H1 (cell line): ENCODE results near the gene CLEC3A. TPM values are rescaled to one million over a fixed set of nuclear protein-coding genes. Genes with fewer than 3 reads are reported as not detected.

Experiments used
- ASH2L ChIP-seq: fragments of 200-600, 300-600 bp; sonication (generic); IDR thresholded peaks from one replicate; pipeline ENCODE4 v1.7.1; 2017; ENCODE audit warnings: low read length
- CEBPB ChIP-seq: IDR thresholded peaks from 2 replicates; pipeline ENCODE4 v1.6.1; 2012; ENCODE audit warnings: low read depth, low read length
- KDM1A ChIP-seq: fragments of 200-600, 300-600 bp; sonication (generic); IDR thresholded peaks from 2 replicates; pipeline ENCODE4 v1.7.1; 2016; ENCODE audit warnings: mild to moderate bottlenecking, low read length, borderline replicate concordance
- NRF1 ChIP-seq: IDR thresholded peaks from 2 replicates; pipeline ENCODE4 v1.6.1; 2011; ENCODE audit warnings: mild to moderate bottlenecking, low read depth, low read length, improper control_type of control experiment
- POLR2A ChIP-seq, 2 experiments: IDR thresholded peaks; 1 replicate in 1 of 2; 2 replicates in 1 of 2; pipeline ENCODE4 v1.6.1; 2011; ENCODE audit warnings: low read depth in 2 of 2, low read length in 2 of 2, mild to moderate bottlenecking in 2 of 2; ENCODE audit errors: control extremely low read depth in 1 of 2
- RNF2 ChIP-seq: fragments of 200-900, 300-1000 bp; sonication (generic); IDR thresholded peaks from 2 replicates; pipeline ENCODE4 v1.7.1; 2016; ENCODE audit warnings: borderline replicate concordance, low read depth, mild to moderate bottlenecking, antibody characterized with exemption, low read length; ENCODE audit not compliant: poor library complexity, severe bottlenecking; ENCODE audit errors: missing control alignments
- polyA plus RNA-seq, 7 experiments: library from polyadenylated mRNA; depleted of rRNA in 3 of 7; stranded (reverse) in 5 of 7; unstranded in 2 of 7; fragments of >200 nt in 5 of 7; fragments of 200-250 nt in 2 of 7; gene quantifications; 1 replicate in 5 of 7; 2 replicates in 1 of 7; 4 replicates in 1 of 7; pipeline versions ENCODE4 v1.2.1 to v1.2.3, GENCODE V29; 2011 to 2013; ENCODE audit warnings: missing spikeins in 2 of 7, mixed read lengths in 2 of 7
- total RNA-seq: library from RNA; stranded (reverse); fragmentation: NEBNext Ultra II Directional; extraction: Animal tissue kit (Norgen Biotek cat#: 25700); gene quantifications from 2 replicates; pipeline ENCODE4 v1.2.1, GENCODE V29; 2021
- TF ChIP-seq, protein P1 (sequence below): fragments of 300-600 bp; sonication (generic); IDR thresholded peaks from 2 replicates; pipeline ENCODE4 v1.7.1; 2012; ENCODE audit warnings: low read length, moderate library complexity, mild to moderate bottlenecking, inconsistent platforms; ENCODE audit not compliant: insufficient replicate concordance
- TF ChIP-seq, protein P2 (sequence below), 3 experiments: IDR thresholded peaks; 1 replicate in 2 of 3; 2 replicates in 1 of 3; pipeline versions ENCODE4 v1.5.1 to v1.6.1; 2011; ENCODE audit warnings: low read length in 3 of 3, mild to moderate bottlenecking in 3 of 3, inconsistent platforms in 2 of 3, low read depth in 1 of 3, moderate library complexity in 1 of 3; ENCODE audit not compliant: insufficient read depth in 1 of 3; ENCODE audit errors: control extremely low read depth in 1 of 3

The CLEC3A gene
- total and polyA plus RNA-seq, 2 of the 8 experiments (the other 6 are each of a cell fraction or from before 2014, with no cell fraction given): not detected

DNA sequence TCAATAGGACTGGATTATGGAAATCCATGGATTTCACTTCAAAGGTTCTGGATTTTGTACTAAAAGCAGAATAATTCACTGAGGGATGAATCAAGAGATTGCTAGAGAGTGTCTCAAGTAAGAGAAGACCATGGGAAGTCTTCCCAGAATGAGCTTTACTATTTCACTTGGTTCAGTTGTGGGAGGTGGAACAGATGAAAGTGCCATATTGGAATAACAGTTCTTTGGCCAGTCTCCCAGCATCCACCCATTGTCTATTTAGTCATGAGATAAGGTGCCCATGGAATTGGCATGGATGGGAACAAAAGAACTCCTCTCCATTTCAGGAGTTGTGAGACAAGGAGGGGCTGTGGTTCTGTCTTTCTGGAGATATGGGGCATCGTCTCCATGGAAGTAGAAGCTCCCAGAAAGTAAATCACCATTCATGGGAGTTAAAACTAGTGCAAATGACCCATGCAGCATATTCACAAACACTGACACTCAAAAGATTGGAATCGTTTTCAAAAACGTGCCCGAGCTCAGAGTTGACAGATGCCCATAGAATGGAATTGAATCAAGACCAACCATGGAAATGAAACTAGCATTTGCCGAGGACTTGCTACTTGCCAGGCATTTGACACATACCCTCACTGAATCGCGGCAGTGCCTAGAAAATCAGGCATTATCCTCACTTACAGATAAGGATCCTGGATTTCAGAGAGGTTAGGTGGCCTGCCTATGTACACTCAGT is 36.2 kb upstream of the CLEC3A start (continued):
- TF ChIP-seq, protein P1, sequence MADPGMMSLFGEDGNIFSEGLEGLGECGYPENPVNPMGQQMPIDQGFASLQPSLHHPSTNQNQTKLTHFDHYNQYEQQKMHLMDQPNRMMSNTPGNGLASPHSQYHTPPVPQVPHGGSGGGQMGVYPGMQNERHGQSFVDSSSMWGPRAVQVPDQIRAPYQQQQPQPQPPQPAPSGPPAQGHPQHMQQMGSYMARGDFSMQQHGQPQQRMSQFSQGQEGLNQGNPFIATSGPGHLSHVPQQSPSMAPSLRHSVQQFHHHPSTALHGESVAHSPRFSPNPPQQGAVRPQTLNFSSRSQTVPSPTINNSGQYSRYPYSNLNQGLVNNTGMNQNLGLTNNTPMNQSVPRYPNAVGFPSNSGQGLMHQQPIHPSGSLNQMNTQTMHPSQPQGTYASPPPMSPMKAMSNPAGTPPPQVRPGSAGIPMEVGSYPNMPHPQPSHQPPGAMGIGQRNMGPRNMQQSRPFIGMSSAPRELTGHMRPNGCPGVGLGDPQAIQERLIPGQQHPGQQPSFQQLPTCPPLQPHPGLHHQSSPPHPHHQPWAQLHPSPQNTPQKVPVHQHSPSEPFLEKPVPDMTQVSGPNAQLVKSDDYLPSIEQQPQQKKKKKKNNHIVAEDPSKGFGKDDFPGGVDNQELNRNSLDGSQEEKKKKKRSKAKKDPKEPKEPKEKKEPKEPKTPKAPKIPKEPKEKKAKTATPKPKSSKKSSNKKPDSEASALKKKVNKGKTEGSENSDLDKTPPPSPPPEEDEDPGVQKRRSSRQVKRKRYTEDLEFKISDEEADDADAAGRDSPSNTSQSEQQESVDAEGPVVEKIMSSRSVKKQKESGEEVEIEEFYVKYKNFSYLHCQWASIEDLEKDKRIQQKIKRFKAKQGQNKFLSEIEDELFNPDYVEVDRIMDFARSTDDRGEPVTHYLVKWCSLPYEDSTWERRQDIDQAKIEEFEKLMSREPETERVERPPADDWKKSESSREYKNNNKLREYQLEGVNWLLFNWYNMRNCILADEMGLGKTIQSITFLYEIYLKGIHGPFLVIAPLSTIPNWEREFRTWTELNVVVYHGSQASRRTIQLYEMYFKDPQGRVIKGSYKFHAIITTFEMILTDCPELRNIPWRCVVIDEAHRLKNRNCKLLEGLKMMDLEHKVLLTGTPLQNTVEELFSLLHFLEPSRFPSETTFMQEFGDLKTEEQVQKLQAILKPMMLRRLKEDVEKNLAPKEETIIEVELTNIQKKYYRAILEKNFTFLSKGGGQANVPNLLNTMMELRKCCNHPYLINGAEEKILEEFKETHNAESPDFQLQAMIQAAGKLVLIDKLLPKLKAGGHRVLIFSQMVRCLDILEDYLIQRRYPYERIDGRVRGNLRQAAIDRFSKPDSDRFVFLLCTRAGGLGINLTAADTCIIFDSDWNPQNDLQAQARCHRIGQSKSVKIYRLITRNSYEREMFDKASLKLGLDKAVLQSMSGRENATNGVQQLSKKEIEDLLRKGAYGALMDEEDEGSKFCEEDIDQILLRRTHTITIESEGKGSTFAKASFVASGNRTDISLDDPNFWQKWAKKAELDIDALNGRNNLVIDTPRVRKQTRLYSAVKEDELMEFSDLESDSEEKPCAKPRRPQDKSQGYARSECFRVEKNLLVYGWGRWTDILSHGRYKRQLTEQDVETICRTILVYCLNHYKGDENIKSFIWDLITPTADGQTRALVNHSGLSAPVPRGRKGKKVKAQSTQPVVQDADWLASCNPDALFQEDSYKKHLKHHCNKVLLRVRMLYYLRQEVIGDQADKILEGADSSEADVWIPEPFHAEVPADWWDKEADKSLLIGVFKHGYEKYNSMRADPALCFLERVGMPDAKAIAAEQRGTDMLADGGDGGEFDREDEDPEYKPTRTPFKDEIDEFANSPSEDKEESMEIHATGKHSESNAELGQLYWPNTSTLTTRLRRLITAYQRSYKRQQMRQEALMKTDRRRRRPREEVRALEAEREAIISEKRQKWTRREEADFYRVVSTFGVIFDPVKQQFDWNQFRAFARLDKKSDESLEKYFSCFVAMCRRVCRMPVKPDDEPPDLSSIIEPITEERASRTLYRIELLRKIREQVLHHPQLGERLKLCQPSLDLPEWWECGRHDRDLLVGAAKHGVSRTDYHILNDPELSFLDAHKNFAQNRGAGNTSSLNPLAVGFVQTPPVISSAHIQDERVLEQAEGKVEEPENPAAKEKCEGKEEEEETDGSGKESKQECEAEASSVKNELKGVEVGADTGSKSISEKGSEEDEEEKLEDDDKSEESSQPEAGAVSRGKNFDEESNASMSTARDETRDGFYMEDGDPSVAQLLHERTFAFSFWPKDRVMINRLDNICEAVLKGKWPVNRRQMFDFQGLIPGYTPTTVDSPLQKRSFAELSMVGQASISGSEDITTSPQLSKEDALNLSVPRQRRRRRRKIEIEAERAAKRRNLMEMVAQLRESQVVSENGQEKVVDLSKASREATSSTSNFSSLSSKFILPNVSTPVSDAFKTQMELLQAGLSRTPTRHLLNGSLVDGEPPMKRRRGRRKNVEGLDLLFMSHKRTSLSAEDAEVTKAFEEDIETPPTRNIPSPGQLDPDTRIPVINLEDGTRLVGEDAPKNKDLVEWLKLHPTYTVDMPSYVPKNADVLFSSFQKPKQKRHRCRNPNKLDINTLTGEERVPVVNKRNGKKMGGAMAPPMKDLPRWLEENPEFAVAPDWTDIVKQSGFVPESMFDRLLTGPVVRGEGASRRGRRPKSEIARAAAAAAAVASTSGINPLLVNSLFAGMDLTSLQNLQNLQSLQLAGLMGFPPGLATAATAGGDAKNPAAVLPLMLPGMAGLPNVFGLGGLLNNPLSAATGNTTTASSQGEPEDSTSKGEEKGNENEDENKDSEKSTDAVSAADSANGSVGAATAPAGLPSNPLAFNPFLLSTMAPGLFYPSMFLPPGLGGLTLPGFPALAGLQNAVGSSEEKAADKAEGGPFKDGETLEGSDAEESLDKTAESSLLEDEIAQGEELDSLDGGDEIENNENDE: no peak
- TF ChIP-seq KDM1A: no peak
- TF ChIP-seq CEBPB: no peak
- TF ChIP-seq RNF2: no peak
- TF ChIP-seq ASH2L: no peak
- TF ChIP-seq POLR2A (IDR thresholded peaks at IDR 0.05; ENCODE audit: control extremely low read depth in 1 of 2, low read depth in 2 of 2, low read length in 2 of 2): no peak
- TF ChIP-seq NRF1: no peak
- TF ChIP-seq, protein P2, sequence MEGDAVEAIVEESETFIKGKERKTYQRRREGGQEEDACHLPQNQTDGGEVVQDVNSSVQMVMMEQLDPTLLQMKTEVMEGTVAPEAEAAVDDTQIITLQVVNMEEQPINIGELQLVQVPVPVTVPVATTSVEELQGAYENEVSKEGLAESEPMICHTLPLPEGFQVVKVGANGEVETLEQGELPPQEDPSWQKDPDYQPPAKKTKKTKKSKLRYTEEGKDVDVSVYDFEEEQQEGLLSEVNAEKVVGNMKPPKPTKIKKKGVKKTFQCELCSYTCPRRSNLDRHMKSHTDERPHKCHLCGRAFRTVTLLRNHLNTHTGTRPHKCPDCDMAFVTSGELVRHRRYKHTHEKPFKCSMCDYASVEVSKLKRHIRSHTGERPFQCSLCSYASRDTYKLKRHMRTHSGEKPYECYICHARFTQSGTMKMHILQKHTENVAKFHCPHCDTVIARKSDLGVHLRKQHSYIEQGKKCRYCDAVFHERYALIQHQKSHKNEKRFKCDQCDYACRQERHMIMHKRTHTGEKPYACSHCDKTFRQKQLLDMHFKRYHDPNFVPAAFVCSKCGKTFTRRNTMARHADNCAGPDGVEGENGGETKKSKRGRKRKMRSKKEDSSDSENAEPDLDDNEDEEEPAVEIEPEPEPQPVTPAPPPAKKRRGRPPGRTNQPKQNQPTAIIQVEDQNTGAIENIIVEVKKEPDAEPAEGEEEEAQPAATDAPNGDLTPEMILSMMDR (IDR thresholded peaks at IDR 0.05; ENCODE audit: control extremely low read depth in 1 of 3, insufficient read depth in 1 of 3, low read depth in 1 of 3, low read length in 3 of 3): no peak
